MV-4-11 (cell line): ENCODE data around the gene POU6F2.
"Not testable (repeated sequence)": the region's sequence is repeated elsewhere in the genome, so short reads cannot be mapped to it uniquely, and the experiment has no call there.

Experiments
- DNase-seq: peaks from one replicate; lab custom pipeline; 2025; lab: John Stamatoyannopoulos, UW

POU6F2 gene

DNA sequence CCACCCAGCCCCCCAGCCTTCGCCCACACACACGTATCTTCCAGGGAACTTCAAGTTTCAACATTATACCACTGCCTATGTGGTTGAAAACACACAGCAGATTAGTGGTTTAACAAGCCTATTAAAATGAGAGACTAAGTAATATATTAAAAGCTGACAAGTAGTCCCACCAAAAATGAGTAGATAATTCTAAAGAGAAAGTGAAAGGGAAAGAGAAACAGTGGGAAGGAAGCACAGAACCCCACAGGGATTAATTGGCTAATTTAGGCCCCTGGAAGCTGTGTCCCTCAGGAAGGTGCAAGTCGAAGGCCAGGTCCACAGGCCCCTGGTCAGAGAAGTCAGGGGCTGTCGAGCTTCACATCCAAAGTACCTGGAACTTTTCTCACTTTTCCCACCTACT, 378.0 kb downstream of the POU6F2 start:
- peak; percentile 39 for DNase-seq

GRCh38 chr7:39356172-39356925, 378.6 kb downstream of the POU6F2 start:
- DNase-seq: no peak

GRCh38 chr7:39357648-39358047, 379.9 kb downstream of the POU6F2 start:
- no peak for DNase-seq

GRCh38 chr7:39360038-39360437, 382.3 kb downstream of the POU6F2 start:
- DNase-seq: no peak

DNA sequence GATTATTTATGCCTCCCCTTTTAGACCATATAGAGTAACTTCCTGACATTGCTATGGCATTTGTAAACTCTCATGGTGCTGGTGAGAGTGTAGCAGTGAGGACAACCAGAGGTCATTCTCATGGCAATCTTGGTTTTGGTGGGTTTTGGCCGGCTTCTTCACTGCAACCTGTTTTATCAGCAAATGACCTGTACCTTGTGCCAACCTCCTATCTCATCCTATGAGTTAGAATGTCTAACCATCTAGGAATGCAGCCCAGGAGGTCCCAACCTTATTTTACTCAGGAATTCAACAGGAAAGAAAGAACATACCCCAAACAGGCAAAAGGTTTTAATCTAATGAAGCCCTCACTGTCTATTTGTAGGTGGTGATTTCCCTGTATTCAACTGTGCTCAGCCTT, 383.1 kb downstream of the POU6F2 start:
- DNase-seq: no peak

- no peak for DNase-seq
These were observed 388.1 kb downstream of the POU6F2 start for GRCh38 chr7:39365751-39366295.

- no peak for DNase-seq
These were observed 389.7 kb downstream of the POU6F2 start for GRCh38 chr7:39367451-39367850.

GRCh38 chr7:39367943-39368342, 390.2 kb downstream of the POU6F2 start:
- DNase-seq: no peak

GRCh38 chr7:39372383-39372782, 394.7 kb downstream of the POU6F2 start:
- no peak for DNase-seq

DNA sequence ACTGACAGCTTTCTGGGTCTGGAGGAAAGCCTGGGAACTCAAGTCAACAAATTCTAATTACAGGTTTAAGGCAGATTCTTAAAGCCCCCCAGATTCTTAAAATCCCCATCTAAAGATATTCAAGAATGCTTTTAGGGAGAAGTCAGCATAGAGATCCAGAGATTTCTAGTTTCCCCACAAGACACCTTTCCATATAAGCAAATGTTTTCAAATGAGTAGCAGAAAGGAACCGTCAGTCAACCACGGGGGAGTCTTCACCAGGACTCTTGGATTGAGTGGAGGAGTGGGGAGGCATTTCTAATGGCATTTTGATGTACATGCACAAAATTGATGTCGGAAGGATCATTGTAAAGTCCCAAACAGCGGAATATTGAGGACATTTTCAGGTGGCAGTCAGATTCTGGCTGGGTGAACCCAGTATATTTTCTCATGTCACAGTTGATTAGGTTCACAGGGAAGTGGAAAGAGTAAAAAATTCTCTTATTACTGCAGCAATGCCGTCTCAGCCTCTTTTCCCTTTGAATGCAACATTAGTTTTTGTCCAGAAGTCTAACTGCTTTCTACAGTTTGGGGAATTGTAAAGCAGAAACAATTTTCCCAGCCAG, 396.8 kb downstream of the POU6F2 start:
- no peak for DNase-seq

DNA sequence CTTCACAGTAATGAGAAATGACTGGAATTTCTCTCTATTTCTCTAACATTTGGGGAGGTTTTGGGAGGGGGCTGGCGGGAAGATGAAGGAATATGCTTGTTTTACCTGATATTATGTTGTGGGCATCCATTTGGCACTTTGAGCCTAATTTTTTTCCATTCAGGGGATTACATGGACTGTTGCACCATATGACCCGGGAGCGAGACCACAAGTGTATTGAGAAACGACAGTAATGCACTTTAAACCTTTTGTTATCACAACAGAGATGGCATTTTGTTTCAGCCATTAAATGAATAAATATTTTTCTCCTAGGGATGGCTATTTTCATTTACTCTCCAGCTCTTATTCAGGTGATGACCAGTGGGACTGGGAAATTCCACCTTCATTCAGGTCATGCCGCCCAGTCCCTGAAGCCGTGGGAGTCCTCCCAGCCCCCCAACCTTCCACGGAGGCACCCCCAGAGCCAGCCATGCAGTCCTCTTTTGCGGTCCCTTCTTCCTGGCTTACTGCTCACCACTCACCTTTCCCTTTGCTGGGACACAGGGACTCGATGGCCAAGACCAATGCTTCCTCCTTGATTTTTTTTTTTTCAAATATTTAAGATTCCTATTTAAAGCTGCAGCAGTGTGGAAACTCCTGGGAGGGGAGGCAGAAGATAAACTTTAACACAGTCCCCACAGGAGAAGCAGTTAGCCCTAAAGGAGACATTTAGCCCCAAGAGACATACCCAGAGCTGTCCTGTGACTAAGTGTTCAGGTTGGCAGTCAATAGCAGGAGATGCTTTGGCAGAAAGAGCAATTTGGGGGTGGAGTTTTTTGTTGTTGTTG, 397.6 kb downstream of the POU6F2 start:
- no peak for DNase-seq

DNA sequence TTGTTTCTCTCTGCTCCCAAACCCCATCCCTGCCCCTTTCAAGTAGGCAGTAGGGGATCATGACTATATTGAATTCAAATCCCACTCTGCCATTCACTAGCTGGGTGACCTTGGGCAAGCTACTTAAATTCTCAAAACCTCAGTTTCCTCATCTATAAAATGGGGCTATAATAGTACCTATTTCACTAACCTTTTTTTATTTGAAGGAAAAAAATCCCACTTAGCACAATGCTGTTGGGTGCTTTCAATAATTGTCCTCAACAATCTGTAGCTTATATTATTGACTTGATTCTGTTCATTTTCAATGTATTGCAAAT, 398.1 kb downstream of the POU6F2 start:
- DNase-seq: no peak

DNA sequence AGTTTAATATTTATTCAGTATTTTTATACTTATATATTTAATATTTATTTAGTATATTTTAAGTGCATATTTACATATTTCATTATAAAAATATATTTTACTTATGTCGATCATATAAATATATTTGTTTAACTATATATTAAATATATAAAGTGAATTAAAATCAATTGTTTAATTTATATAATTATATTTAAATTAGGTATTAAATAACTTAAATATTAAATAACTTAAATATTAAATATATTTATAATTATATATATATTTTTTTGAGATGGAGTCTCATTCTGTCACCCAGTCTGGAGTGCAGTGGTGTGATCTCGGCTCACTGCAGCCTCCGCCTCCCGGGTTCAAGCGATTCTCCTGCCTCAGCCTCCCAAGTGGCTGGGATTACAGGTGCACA, 399.2 kb downstream of the POU6F2 start:
- not testable (repeated sequence) for DNase-seq

DNA sequence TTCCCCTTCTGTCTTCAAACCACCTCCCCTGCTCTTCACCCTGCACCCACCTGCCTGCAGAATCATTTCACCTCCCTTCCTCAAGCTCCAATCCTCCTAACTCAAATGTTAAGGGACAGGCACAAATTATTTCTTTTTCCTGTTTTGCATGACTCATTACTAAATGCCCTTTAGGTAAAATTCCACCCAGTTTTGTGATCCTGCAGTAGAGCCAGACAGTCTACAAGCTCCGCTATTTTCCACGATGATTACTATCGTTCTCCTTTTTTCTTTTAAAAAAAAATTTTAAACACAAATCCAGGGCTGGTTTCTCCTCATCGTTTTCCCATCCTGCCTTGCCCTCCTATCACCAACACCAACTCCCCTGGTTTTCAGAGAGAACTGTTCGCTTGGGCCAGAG, 401.7 kb downstream of the POU6F2 start:
- no peak for DNase-seq

- DNase-seq: no peak
These were observed 405.4 kb downstream of the POU6F2 start for GRCh38 chr7:39383136-39383535.

DNA sequence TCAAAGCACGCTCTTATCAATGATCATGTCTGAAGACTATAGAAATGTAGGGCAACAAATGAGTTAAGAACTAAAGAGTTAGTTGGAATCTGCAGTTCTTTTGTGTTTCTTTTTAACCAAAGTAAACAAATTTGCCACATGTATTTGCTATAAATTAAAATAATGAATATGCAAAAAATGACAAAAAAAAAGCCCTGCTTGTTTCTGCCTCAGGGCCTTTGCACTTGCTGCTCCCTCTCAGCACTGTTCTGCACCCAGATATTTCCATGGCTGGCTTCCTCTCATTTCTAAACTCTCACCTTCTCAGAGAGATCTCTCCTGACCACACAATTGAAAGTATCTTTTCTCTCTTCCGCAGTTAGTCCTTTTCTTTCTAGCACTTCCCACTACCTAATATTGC, 406.7 kb downstream of the POU6F2 start:
- DNase-seq: no peak

- no peak for DNase-seq
These were observed 409.0 kb downstream of the POU6F2 start for GRCh38 chr7:39386718-39387117.

- no peak for DNase-seq
These were observed 414.4 kb downstream of the POU6F2 start for GRCh38 chr7:39392151-39392550.

DNA sequence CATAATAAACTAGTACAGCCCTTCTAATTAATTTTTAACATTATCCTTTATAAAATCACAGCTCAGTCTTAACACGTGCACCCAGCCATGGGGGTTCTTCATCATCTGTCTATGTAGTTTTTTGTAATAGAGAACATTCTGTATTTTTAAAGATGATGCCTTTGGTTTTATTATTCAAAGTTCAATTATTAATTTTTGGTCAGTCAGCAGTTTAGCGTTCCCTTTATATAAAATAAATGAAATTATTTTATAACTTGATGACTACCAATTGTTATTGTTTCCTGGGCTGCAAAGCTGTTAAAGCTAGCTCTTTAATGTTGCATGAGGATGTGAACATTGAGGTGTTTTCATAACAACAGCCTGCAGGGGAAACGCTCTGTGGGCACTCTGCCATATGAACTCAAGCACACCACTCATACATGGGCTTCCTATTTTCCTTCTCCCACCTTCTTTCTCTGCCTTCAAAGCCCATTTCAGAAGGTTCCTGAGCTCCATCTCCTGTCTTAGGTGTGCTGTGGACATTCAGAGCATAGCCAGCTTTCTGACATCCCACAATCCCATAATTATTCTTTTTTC, 416.5 kb downstream of the POU6F2 start:
- DNase-seq: no peak

DNA sequence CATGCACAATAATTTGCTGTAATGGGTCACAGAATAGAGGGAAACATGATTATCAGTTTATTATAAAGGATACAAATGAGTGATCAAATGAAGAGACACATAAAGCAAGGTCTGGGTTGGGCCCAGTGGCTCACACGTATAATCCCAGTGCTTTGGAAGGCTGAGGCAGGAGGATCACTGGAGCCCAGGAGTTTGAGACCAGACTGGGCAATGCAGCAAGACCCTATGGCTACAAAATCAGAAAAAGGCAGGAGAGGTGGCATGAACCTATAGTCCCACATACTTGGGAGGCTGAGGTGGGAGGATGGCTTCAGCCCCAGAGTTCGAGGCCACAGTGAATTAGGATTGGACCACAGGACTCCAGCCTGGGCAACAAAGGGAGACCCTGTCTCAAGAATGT, 421.7 kb downstream of the POU6F2 start:
- no peak for DNase-seq

DNA sequence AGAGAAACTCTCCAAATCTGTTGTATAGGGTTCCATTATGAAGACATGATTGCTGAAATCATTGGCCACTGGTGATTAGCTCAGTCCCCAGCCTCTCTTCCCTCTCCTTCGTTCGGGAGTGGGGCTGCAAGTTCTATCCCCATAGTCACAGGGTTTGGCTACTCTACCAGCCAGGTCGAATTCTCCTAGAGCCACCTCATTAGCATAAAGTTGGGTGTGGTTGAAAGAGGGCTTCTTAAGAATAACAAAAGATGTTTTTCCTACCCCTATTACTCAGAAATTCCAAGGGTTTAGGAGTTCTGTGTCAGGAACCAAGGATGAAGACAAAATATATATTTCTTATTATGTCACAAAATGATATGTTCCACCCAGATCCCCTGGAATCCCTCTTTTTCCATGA, 422.3 kb downstream of the POU6F2 start:
- DNase-seq: no peak

DNA sequence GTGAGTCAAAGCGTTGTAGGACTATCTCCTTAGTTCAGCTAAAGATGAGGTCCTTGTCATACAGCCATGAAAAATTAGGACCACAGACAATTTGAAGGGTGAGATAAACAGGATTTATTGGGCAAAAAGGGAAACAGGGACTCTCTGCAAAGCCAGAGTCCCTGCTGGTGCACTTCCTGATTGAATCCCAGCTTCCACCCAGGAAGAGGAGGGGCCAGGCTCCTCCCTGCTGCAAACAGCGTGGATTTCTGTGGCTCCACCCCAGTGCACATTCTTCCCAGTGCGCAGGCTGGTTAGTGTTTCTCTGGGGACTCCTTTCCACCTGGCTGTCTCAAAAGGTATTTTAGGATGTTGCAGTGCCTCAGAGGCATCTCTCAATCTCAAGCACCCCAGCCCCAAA, 423.1 kb downstream of the POU6F2 start:
- DNase-seq: no peak

DNA sequence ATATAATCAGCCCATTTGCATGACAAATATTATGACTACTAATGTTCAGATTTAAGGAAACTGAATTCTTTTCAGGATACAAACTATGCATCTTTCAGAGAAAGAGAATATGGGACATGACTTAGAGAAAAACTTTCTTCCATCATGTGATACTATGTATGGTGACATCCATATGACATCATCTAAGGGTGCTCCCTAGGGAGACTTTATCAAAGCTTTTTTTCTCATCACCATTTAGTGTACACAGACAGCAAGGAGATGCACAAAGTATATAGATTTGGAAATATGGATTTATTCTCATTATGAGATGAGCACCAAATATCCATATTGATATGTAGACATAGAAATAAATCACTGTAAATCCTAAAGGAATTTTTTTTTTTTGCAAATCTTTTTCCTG, 424.3 kb downstream of the POU6F2 start:
- DNase-seq: no peak
